Motor neuron (in vitro differentiated cells): ENCODE measurements around the gene MANF. TPM values are rescaled to one million over a fixed set of nuclear protein-coding genes. Genes with fewer than 3 reads are reported as not detected.

Source experiments
- ATAC-seq, 8 experiments: fragments of 200-7000 bp; cut with Tn5 transposase; replicated peaks in 6 of 8; 2 replicates each; pipeline ENCODE4 v1.8.0; 2021; ENCODE audit warnings: mild to moderate bottlenecking in 8 of 8, moderate library complexity in 8 of 8
- H3K27ac ChIP-seq, 2 donors: fragments of 250-450 bp; sonication (Bioruptor Pico); 2 replicates each; pipeline ENCODE4 v1.9.0; 2021; ENCODE audit warnings: antibody characterized with exemption in 2 of 2, mild to moderate bottlenecking in 2 of 2, moderate library complexity in 1 of 2
- H3K4me1 ChIP-seq, 2 donors: fragments of 250-450 bp; sonication (Bioruptor Pico); replicated peaks in 1 of 2; 2 replicates each; pipeline ENCODE4 v1.6.1; 2021; ENCODE audit warnings: antibody characterized with exemption in 2 of 2, mild to moderate bottlenecking in 2 of 2, moderate library complexity in 1 of 2
- H3K4me3 ChIP-seq, 5 donors: fragments of 250-450 bp; sonication (Bioruptor Pico); 2 replicates each; pipeline ENCODE4 v1.9.0; 2021; ENCODE audit warnings: antibody characterized with exemption in 5 of 5, mild to moderate bottlenecking in 5 of 5, moderate library complexity in 4 of 5
- WGBS, 10 experiments: fragments of 450-650 bp; shearing (Covaris generic); methylation state at CpG; one replicate each; pipeline ENCODE4 v1.0.0; 2022; 5-methylcytosine and 5-hydroxymethylcytosine counted together
- in situ Hi-C, 9 experiments: fragments of 400-800 bp; cut with MboI; loops; one replicate each; pipeline ENCODE4 v1.15.0; 2021; ENCODE audit warnings: low sequenced_read_pairs in 9 of 9, low pct_unique_long_range_greater_than_20kb in 2 of 9; ENCODE audit not compliant: unreplicated experiment in 9 of 9
- total RNA-seq, 8 experiments: library from RNA; unstranded; fragments of 300-600 nt; gene quantifications; 2 replicates each; pipeline versions ENCODE4 v1.2.3 to v1.2.4, GENCODE V29; 2022

The MANF gene
- 100 to 1,000 TPM in 4 of 8 experiments, 10 to 100 TPM in 4; 59.2 to 121 (median 99.0) TPM for total RNA-seq

GRCh38 chr3:51384726-51385473 is at the start of gene MANF:
TSS of gene MANF (plus strand) at chr3:51385291. CDS start at chr3:51385343, 52 bp downstream.
- H3K4me1 ChIP-seq: peaks cover 15 to 20% of the 10 kb centered on the region in 2 donors
- WGBS, 10 experiments: 0 to 20% (median 0%) methylated on average over 1 to 10 of the region's 65 CpGs; no CpG with 5 or more reads in 6 of the 10 experiments
- peak within 1 kb of the TSS; percentile 67 to 87 (median 81) for H3K4me3 ChIP-seq
- H3K27ac ChIP-seq: peak within 1 kb of the TSS; percentile 88 to 92
- in situ Hi-C loops: loop anchor here in 3 of 9 experiments (25.0 kb wide), 1 partner anchor 773 kb away; the partner anchor contains the start of genes CISH (in 3 of the 3) and MAPKAPK3 (in 3 of the 3)
- peak; percentile 92 to 97 (median 96) for ATAC-seq

GRCh38 chr3:51336261-51336660 is 48.8 kb upstream of the MANF start:
- H3K4me1 ChIP-seq: peaks cover 3 to 18% of the 10 kb centered on the region in 2 donors
- in situ Hi-C loops: no loop called here
- no peak overlapping the region for H3K27ac ChIP-seq
- ATAC-seq: no peak
- 75 to 89% (median 86%) methylated on average over 1 of the region's 1 CpG; no CpG with 5 or more reads in 7 of the 10 experiments for WGBS, 10 experiments
- no peak overlapping the region for H3K4me3 ChIP-seq

DNA sequence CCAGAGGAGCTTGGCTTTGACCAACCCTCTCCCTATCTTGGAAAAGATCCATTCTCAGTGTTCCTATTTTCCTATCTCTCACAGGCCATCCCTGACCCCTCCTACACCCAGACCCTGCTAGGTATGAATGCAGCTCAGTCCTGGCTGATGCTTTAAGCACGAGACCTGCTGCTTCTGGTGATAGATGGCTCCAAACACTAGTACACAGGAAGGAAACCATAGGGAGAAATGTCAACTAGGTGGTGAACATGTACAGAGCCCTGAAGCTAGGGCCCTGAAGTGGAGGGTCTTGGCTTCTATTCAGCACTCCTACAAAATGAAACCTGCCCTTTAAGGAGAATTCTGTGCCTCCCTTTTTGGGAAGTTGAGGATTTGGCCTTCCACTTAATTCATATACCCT is 47.4 kb upstream of the MANF start:
- Histone ChIP-seq H3K27ac (no peak overlapping the region), H3K4me3 (no peak overlapping the region), H3K4me1 (peaks cover 3 to 18% of the 10 kb centered on the region in 2 donors)
- no peak for ATAC-seq
- in situ Hi-C loops: no loop called here
- WGBS, 10 experiments: 40 to 100% (median 78%) methylated on average over 1 of the region's 1 CpG; no CpG with 5 or more reads in 7 of the 10 experiments

- H3K27ac ChIP-seq: no peak overlapping the region
- no peak overlapping the region for H3K4me3 ChIP-seq
- peaks cover 3 to 18% of the 10 kb centered on the region in 2 donors for H3K4me1 ChIP-seq
- in situ Hi-C loops: no loop called here
- WGBS, 10 experiments: 57 to 100% (median 94%) methylated on average over 1 to 2 of the region's 3 CpGs; no CpG with 5 or more reads in 4 of the 10 experiments
- no peak for ATAC-seq
These were observed 46.5 kb upstream of the MANF start for GRCh38 chr3:51338632-51339031.

DNA sequence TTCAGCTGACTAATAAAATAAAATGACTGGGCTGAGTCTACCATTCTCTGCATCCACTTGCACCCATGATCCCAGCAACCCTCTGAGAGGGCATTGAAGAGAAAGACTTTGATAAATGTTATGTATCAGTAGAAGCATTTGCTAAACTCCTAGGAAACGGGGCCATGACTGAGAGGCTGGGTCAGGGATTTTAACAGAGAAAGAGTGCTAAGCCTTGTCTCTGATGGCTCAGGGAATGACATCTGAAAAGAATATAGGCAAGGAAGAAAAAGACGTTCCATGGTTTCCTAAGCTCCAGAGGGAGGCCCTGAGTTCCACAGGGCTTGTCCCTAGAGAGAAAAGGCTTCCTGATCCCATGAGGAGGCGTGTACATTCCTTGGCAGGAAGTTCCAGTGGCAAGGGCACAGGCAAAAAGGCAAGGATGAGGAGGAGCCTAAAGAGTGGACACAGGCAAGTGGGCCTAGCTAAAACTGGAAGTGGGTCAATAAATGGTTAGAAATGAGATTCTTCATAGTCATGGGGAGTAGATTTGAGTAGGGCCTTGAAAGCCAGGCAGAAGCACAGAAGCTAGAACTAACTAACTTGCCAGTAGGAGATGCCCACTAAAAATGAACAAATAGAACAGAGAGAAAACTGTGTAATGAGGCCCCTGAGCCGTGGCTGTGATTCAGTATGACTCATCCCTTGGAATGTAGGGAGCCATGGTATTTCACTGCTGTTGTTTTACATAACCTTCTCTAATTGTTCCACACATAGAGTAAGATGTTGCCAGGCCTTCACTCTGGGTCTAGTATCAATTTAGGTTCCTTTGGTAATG is 44.9 kb upstream of the MANF start:
- WGBS, 10 experiments: 0 to 62% (median 35%) methylated on average over 1 to 4 of the region's 4 CpGs; no CpG with 5 or more reads in 1 of the 10 experiments
- no peak overlapping the region for H3K27ac ChIP-seq
- H3K4me3 ChIP-seq: no peak overlapping the region
- in situ Hi-C loops: no loop called here
- peak; percentile 80 to 97 (median 90) for ATAC-seq
- peaks cover 3 to 18% of the 10 kb centered on the region in 2 donors for H3K4me1 ChIP-seq

GRCh38 chr3:51340989-51341636 is 44.0 kb upstream of the MANF start:
- WGBS, 10 experiments: 17 to 100% (median 53%) methylated on average over 1 to 2 of the region's 8 CpGs; no CpG with 5 or more reads in 6 of the 10 experiments
- Histone ChIP-seq H3K4me1 (peaks cover 3 to 18% of the 10 kb centered on the region in 2 donors), H3K27ac (no peak overlapping the region), H3K4me3 (no peak overlapping the region)
- in situ Hi-C loops: no loop called here
- ATAC-seq: peak in 7 of 8 experiments; percentile 6 to 61 (median 40)

- 0 to 94% (median 74%) methylated on average over 1 to 7 of the region's 7 CpGs; no CpG with 5 or more reads in 2 of the 10 experiments for WGBS, 10 experiments
- Histone ChIP-seq H3K4me3 (no peak overlapping the region), H3K4me1 (peaks cover 3 to 18% of the 10 kb centered on the region in 2 donors), H3K27ac (no peak overlapping the region)
- in situ Hi-C loops: no loop called here
- peak in 3 of 8 experiments; percentile 35 to 72 (median 71) for ATAC-seq
These were observed 41.0 kb upstream of the MANF start for GRCh38 chr3:51343918-51344687.

DNA sequence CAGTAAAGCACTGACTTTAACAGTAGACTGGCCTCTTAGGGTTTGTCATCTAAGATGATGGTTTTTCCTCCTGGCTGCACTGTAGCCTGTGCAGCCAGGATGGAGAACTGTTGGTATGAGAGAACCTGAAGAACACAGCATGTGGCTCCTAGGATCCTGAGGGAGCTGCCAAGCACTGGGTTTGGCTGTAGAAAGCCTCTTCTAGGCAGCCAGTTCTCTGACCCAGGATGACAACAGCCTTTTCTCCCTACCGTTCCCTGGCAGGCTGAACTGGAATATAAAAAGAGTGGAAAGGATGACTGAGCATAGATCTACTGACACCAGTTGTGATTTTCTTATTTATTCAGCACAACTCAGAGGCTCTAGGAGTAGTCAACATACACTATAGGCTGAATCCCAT is 34.3 kb upstream of the MANF start:
- no peaks in the 10 kb centered on the region for H3K4me1 ChIP-seq
- in situ Hi-C loops: loop anchor here in 6 of 9 experiments (25.0 kb wide), 4 partner anchors 238 to 738 kb away; partner anchors contain the start of genes CISH (in 5 of the 6), MAPKAPK3 (in 5 of the 6) and DOCK3 (in 1 of the 6)
- 0 to 89% methylated on average over 1 of the region's 1 CpG; no CpG with 5 or more reads in 8 of the 10 experiments for WGBS, 10 experiments
- no peak overlapping the region for H3K4me3 ChIP-seq
- ATAC-seq: no peak
- no peak overlapping the region for H3K27ac ChIP-seq

DNA sequence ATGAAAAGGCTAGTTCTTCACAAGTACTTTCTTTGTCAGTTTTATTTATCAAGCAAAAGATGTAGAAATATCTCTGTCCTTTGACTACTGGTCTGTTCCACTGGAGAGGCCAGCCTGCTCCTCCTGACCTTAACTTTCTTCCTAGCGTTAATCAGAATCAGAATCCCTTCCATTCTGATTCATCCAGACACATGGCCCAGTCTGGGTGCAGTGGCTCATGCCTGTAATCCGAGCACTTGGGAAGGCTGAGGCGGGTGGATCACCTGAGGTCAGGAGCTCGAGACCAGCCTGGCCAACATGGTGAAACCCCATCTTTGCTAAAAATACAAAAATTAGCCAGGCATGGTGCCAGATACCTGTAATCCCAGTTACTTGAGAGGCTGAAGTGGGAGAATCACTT is 32.0 kb upstream of the MANF start:
- ATAC-seq: no peak
- Histone ChIP-seq H3K27ac (no peak overlapping the region), H3K4me3 (no peak overlapping the region), H3K4me1 (no peaks in the 10 kb centered on the region)
- in situ Hi-C loops: loop anchor here in 6 of 9 experiments (25.0 kb wide), 4 partner anchors 241 to 741 kb away; partner anchors contain the start of genes CISH (in 5 of the 6), MAPKAPK3 (in 5 of the 6) and DOCK3 (in 1 of the 6)
- 70 to 100% (median 84%) methylated on average over 1 to 4 of the region's 4 CpGs; no CpG with 5 or more reads in 6 of the 10 experiments for WGBS, 10 experiments

DNA sequence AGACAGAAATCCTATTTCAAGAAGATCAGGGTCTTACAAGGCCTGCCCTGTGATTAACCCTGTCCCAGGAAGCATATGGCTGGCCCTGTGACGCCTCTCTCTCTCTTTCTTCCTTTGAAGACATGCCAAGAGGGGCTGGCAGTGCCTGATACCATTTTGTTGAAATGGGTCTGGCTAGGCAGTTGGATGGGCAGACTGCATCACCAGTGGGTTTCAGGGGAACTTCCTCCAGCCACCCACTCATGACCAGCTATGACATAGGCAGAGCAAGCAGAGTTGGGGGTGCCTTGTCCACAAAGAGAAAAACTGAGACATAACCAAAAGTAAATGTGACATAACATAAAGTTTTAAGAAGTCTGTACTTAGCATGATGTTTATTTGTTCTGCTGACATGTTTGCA is 31.4 kb upstream of the MANF start:
- H3K27ac ChIP-seq: no peak overlapping the region
- no peak overlapping the region for H3K4me3 ChIP-seq
- H3K4me1 ChIP-seq: no peaks in the 10 kb centered on the region
- ATAC-seq: no peak
- in situ Hi-C loops: loop anchor here in 6 of 9 experiments (25.0 kb wide), 4 partner anchors 241 to 741 kb away; partner anchors contain the start of genes CISH (in 5 of the 6), MAPKAPK3 (in 5 of the 6) and DOCK3 (in 1 of the 6)
- WGBS, 10 experiments: 50 to 100% methylated on average over 1 of the region's 1 CpG; no CpG with 5 or more reads in 8 of the 10 experiments

- 76 to 100% (median 83%) methylated on average over 1 to 2 of the region's 2 CpGs; no CpG with 5 or more reads in 4 of the 10 experiments for WGBS, 10 experiments
- H3K4me3 ChIP-seq: no peak overlapping the region
- H3K27ac ChIP-seq: no peak overlapping the region
- in situ Hi-C loops: loop anchor here in 6 of 9 experiments (25.0 kb wide), 4 partner anchors 242 to 742 kb away; partner anchors contain the start of genes CISH (in 5 of the 6), MAPKAPK3 (in 5 of the 6) and DOCK3 (in 1 of the 6)
- H3K4me1 ChIP-seq: no peaks in the 10 kb centered on the region
- no peak for ATAC-seq
These were observed 30.9 kb upstream of the MANF start for GRCh38 chr3:51354172-51354571.
